Measurements from ENCODE around the gene CCDC179.

- TF ChIP-seq ZNF274 (IDR thresholded peaks at IDR 0.05; ENCODE audit: low read depth, low read length) = no peak
- TF ChIP-seq YY1 (IDR thresholded peaks at IDR 0.05; ENCODE audit: insufficient read depth, insufficient read length) = no peak
- TF ChIP-seq SUZ12 (IDR thresholded peaks at IDR 0.05; ENCODE audit: extremely low read depth, insufficient read depth, insufficient read length) = no peak
Observed at GRCh38 chr11:22798901-22799300, 61.4 kb downstream of the CCDC179 start.

Measured in NT2/D1 (cell line).